ES-I3 (cell line): Measurements from ENCODE around the gene NPHP3.

Source experiments
- H3K36me3 ChIP-seq: 2 replicates; pipeline ENCODE4 v1.6.1; 2013; ENCODE audit warnings: mild to moderate bottlenecking, low read length, control low read depth, moderate library complexity; ENCODE audit not compliant: insufficient read depth
- H3K4me1 ChIP-seq: 2 replicates; pipeline ENCODE4 v1.6.1; 2013; ENCODE audit warnings: mild to moderate bottlenecking, control low read depth, low read length; ENCODE audit not compliant: insufficient read depth
- H3K9ac ChIP-seq: 2 replicates; pipeline ENCODE4 v1.6.1; 2013; ENCODE audit warnings: low read depth, mild to moderate bottlenecking, low read length, moderate library complexity
- H3K9me3 ChIP-seq: 2 replicates; pipeline ENCODE4 v1.6.1; 2013; ENCODE audit warnings: mild to moderate bottlenecking, low read length, moderate library complexity; ENCODE audit not compliant: control insufficient read depth, insufficient read depth

The NPHP3 gene

DNA sequence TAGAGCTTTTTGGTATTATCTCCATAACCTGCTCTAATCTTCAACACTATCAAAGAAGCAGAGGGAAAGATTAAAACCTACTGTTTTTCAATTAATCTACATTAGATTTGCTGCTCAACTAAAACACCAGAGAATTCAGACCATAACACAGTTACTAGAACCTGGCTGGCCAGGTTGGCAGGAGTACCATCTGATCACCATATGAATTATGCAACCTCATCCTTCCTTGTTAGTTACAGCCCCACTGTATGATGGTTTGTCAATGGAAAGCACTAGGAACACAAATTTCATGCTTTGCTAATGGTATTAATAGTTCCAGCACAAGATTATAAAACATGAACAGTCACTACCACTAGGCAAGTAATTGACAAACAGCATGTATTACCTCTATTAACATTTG is 5.8 kb downstream of the NPHP3 start:
- H3K9me3 ChIP-seq = no peaks in the 10 kb centered on the region
- H3K36me3 ChIP-seq = peaks cover 7% of the 10 kb centered on the region
- H3K9ac ChIP-seq = no peak overlapping the region
- H3K4me1 ChIP-seq = no peaks in the 10 kb centered on the region

DNA sequence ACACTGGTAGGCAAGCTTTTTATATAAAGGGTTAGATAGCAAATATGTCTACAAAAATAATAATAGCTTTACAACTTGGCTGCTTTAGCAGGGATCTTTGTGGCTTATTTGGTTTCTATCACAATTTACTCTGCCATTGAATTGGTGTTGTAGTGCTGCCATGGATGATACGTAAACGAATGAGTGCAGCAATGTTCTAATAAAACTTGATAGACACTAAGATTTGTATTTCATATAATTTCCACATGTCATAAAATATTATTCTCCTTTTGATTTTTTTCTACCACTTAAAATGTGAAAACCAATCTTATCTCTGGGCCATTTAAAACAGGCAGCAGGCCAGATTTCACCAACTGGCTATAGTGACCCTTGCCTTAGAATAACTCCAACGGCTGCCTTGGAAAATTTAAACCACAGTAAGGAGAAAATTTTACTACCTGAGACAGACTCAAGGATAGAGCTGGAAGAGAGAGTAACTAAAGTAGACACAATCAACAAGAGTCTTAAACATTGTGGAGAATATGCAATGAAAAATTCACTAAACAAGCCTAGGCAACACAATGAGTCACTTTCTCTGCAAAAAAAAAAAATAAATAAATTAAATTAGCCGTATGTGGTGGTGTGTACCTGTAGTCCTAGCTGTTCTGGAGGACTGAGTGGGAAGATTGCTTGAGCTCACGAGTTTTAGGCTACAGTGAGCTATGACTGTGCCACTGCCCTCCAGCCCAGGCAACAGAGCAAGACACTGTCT is 8.1 kb downstream of the NPHP3 start:
- Histone ChIP-seq H3K4me1 (no peaks in the 10 kb centered on the region), H3K9me3 (no peaks in the 10 kb centered on the region), H3K36me3 (peaks cover 17% of the 10 kb centered on the region), H3K9ac (no peak overlapping the region)

DNA sequence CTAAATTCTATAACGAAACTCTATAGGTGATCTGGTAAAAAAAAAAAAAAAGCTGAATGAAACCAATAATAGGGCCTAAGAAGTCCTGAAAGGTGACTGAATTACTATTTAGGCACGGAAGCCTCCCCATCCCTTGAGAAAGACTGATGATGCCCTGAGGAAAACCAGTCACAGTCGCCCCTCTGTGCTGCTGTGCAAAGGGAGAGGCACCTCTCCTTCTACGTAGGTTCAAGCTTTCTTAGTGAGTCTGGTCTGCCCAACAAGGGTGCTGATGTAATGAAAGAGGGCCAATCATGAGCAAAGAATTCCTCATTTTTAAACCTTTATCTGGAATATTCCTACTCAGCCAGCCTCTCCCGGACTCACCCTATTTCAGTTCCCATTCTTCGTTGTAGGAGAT is 11.9 kb downstream of the NPHP3 start:
- no peaks in the 10 kb centered on the region for H3K9me3 ChIP-seq
- H3K36me3 ChIP-seq = 0 out of 2 replicates have a peak, but pooled peaks cover 13% of the 10 kb centered on the region
- H3K9ac ChIP-seq = no peak overlapping the region
- no peaks in the 10 kb centered on the region for H3K4me1 ChIP-seq

DNA sequence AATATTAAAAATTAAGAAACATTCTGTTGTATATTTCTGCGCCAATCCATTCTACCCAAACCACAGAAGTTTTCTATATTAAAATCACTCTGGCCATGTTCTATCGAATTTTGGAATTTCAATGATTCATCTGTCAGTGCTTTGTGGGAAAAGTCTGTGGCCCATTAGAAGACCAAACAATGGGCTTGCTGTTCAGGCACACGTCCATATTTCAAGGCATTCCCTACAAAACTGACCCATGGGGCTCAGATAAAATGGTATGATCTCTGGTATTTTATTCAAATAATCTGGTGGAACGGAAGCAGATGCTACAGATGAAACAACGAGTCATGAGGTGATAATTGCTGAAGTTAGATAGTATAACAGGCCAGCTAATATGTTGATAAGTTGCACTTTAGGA is 12.4 kb downstream of the NPHP3 start:
- Histone ChIP-seq H3K9ac (no peak overlapping the region), H3K4me1 (no peaks in the 10 kb centered on the region), H3K36me3 (0 out of 2 replicates have a peak, but pooled peaks cover 13% of the 10 kb centered on the region), H3K9me3 (no peaks in the 10 kb centered on the region)

DNA sequence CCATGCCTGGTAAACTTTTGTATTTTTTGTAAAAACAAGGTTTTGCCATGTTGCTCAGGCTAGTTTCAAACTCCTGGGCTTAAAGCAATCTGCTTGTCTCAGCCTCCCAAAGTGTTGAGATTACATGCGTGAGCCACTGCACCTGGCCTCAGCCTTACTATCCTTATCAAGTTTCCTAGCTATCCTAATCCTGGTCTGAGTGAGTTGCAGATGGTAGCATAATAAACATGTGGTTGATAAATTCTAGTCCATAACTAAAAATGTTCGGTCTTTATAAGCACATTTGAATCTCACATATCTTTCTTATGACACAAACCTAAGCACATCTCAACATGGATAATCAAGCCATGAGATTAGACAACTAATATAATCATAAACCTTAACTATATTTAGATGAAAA is 18.5 kb downstream of the NPHP3 start:
- H3K9me3 ChIP-seq = no peaks in the 10 kb centered on the region
- H3K36me3 ChIP-seq = peaks cover 13% of the 10 kb centered on the region
- H3K9ac ChIP-seq = no peak overlapping the region

DNA sequence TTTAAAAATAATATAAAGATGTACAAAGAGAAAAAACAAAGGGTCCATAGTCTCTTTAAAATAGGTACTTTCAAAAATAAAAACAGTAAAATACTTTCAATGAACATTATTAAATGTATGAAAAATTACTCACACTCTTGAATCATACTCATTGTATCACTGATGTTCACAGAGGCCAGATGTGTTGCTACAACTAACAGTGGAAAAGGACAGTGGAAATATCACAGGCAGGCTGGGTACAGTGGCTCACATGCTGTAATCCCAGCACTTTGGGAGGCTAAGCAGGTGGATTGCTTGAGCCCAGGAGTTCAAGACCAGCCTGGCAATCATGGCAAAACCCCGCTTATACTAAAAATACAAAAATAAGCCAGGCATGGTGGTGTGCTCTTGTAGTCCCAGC is 26.8 kb downstream of the NPHP3 start:
- no peaks in the 10 kb centered on the region for H3K9me3 ChIP-seq
- peaks cover 6% of the 10 kb centered on the region for H3K36me3 ChIP-seq
- H3K4me1 ChIP-seq = no peaks in the 10 kb centered on the region
- no peak overlapping the region for H3K9ac ChIP-seq

More for the DNA sequence above, 18.5 kb downstream of the NPHP3 start:
- H3K4me1 ChIP-seq = no peaks in the 10 kb centered on the region

DNA sequence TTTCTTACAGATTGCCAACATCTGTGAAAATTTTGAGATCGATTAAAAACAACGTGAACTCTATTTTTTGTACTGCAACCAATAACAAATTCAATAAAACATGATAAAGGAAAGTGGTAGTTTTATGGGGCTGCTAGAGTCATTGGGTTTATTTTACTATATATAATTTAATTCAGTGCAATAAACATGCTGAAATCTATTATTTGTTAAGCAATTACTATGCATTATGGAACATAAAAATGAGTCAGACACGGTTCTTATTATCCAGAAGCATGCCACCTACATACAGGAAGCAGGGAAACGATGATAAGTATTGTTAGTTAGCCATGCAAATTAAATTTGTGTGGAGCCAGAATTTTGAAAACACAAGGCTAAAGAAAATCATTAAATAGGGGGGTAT is 27.2 kb downstream of the NPHP3 start:
- Histone ChIP-seq H3K4me1 (no peaks in the 10 kb centered on the region), H3K9ac (no peak overlapping the region), H3K9me3 (no peaks in the 10 kb centered on the region), H3K36me3 (peaks cover 3% of the 10 kb centered on the region; the same call in 1 of the 2 replicates)

DNA sequence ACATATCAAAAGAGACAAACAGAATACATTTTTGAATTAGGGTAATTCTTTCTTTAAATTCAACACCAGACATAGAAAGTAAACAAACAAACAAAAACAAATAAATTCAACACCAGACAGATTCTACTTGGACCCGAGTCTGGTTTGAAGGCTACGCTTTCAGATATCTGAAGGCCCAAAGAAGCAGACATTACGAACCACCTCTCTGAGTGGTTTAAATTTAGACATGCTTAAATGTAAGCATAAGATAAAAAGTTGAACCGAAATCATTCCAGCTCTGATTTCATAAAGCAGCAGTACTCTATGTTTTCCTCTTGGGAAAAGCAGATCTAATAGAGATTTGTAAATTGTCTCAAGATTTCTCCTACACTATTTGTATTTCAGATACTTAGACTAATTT is 32.2 kb downstream of the NPHP3 start:
- Histone ChIP-seq H3K36me3 (peaks cover 10% of the 10 kb centered on the region; the same call in 1 of the 2 replicates), H3K9ac (no peak overlapping the region), H3K9me3 (no peaks in the 10 kb centered on the region), H3K4me1 (no peaks in the 10 kb centered on the region)

DNA sequence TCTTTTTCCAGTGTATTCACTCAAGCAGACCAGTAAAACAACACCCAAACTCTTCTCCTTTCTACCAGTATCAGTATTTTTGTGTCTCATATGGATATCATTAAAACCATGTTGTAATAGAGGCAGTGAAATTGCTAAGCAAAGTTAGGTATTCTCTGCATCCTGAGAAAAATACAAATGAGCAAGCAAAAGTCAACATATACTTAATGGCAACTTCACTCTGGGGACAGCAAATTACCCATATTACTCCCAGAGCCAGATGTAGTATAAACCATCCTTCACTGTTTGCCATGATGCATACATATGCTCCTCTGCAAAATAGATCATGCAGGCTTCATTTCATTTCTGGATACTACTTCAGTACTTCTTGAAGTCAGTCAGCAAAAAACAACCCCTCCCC is 40.0 kb downstream of the NPHP3 start:
- Histone ChIP-seq H3K9ac (no peak overlapping the region), H3K36me3 (peaks cover 13% of the 10 kb centered on the region; the same call in 1 of the 2 replicates), H3K9me3 (no peaks in the 10 kb centered on the region), H3K4me1 (no peaks in the 10 kb centered on the region)

DNA sequence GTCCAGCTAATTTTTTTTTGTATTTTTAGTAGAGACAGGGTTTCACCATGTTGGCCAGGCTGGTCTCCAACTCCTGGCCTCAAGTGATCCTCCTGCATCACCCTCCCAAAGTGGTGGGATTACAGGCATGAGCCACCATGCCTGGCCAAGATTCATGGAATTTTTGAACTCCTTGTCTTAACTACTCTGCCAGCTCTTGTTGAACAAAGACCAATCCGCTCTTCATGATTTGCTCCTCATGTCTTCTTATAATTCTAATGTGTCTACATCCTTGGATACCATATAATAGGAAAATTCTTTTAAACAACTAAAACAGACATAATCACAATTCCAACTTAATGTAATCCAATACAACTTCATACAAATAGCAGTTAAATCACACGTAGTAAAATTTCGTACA is 40.8 kb downstream of the NPHP3 start:
- peaks cover 13% of the 10 kb centered on the region; the same call in 1 of the 2 replicates for H3K36me3 ChIP-seq
- H3K9me3 ChIP-seq = no peaks in the 10 kb centered on the region
- no peaks in the 10 kb centered on the region for H3K4me1 ChIP-seq
- no peak overlapping the region for H3K9ac ChIP-seq

DNA sequence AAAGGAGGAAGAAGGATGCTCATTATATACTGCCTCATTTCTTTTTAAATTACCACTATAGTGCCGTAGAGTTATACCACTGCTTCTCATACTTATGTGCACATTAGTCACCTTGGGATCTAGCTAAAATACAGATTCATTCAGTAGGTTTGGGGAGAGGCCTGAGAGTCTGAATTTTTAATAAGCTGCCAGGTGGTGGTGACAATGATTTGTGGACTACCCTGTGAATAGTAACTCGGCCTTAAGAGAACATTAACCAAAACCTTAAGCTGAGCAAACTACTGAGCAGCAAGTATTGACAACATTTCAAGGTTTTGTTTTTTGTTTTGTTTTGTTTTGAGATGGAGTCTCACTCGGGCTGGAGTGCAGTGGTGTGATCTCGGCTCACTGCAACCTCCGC is 42.3 kb downstream of the NPHP3 start:
- H3K9me3 ChIP-seq = no peaks in the 10 kb centered on the region
- H3K4me1 ChIP-seq = no peaks in the 10 kb centered on the region
- H3K9ac ChIP-seq = no peak overlapping the region
- peaks cover 13% of the 10 kb centered on the region; the same call in 1 of the 2 replicates for H3K36me3 ChIP-seq

DNA sequence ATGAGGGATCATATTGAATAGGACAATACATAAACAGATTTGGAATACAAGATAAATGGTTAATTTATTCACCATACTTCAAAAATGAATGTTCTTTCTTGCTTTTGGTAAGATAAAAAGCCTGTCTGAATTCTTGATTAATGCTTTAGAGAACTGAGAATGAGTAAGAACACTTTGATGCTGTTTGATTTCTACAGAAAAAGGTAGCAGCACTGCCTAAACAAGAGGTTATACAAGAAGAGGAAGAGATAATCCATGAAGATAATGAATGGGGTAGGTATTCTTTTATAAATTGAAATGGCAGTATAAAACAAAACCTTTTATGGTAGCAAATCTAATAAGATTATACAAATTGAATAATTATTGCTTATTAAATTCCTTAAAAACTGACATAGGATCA is 46.8 kb downstream of the NPHP3 start:
- Histone ChIP-seq H3K36me3 (peaks cover 8% of the 10 kb centered on the region), H3K4me1 (no peaks in the 10 kb centered on the region), H3K9me3 (no peaks in the 10 kb centered on the region), H3K9ac (no peak overlapping the region)

DNA sequence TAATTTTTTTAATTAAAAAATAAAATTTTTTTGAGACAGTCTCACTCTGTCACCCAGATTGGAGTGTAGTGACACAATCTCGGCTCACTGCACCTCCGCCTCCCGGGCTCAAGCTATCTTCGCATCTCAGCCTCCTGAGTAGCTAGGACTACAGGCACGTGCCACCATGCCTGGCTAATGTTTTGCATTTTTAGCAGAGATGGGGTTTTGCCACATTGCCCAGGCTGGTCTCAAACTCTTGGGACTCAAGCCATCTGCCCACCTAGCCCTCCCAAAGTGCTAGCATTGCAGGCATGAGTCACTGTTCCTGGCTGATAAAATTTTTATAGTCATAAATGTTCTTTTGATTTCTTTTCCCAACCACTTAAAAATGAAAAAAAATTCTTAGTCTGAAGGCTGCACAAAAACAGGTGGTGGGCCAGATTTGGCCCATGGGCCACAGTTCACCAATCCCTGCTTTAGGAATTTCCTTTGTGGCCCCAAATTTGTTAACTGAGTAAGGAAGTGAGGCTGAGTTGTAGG is 52.9 kb downstream of the NPHP3 start:
- no peak overlapping the region for H3K9ac ChIP-seq
- no peaks in the 10 kb centered on the region for H3K4me1 ChIP-seq
- H3K9me3 ChIP-seq = no peaks in the 10 kb centered on the region
- H3K36me3 ChIP-seq = peaks cover 4% of the 10 kb centered on the region; the same call in 1 of the 2 replicates

DNA sequence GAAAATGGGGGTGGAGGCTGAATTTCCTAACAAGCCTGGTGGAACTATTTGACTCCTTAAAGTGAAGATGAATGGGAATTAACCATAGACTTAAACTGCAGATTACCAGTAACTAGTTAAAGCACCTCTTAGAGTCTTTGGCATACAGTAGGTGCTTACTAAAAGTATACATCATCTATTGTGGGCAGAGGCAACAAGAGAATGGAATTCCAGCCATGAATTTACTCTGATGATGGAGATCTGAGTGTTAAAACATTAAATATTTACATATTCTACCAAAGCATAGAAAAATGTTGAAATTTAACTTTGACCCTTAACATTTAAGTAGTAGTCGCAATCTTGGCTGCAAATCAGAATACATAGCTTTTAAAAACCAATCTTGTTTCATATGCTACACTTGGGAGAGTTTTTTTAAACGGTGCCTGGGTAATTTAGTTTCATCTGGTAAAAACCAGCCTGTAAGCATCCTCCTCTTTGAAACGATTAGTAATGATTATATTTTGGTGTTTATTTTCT is 56.9 kb downstream of the NPHP3 start:
- Histone ChIP-seq H3K9me3 (no peaks in the 10 kb centered on the region), H3K4me1 (no peaks in the 10 kb centered on the region), H3K9ac (no peak overlapping the region), H3K36me3 (no peaks in the 10 kb centered on the region)

DNA sequence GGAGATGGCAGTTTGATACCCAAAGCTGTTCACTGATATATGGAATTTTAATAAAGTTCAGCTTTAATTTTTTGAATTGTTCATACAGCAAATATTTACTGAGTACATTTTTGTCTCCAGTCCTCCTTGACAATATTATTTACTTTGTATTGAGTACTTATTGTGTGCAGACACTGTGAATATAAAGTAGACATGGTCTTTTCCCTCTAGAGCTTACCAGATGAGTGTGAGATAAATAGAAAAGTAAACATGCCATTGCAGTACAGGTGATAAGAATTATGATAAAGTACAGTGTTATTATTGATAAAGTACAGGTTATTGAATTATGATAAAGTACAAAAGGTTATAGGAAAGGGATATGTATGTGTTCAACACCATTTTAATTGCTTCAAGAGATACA is 60.0 kb downstream of the NPHP3 start:
- no peaks in the 10 kb centered on the region for H3K4me1 ChIP-seq
- no peaks in the 10 kb centered on the region for H3K36me3 ChIP-seq
- no peak overlapping the region for H3K9ac ChIP-seq
- H3K9me3 ChIP-seq = no peaks in the 10 kb centered on the region
